ENCODE measurements around the gene ALDH3A2.
"Not testable (repeated sequence)": the region's sequence is repeated elsewhere in the genome, so short reads cannot be mapped to it uniquely, and the experiment has no call there.

Gene ALDH3A2

GRCh38 chr17:19651451-19652238 is 3.1 kb downstream of the ALDH3A2 start:
- no peak for DNase-seq

DNA sequence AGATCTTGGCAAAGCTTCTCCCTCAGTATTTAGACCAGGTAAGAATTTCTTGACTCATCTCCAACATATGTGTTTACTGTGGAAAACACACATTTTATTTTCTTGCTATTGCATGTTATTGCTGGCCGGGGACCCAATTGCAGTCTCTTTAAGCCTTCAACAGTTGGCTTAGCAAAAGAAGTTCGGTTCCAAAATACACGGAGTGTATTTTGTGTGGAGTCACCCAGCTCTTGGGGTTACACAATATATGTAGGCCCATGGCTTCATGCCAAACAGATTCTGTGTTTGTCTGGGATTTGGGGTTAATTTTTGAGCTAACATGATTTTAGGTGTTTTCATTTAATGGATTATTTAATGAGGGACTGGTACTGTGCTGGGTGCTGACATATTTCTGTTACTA is 4.0 kb downstream of the ALDH3A2 start:
- DNase-seq = no peak

DNA sequence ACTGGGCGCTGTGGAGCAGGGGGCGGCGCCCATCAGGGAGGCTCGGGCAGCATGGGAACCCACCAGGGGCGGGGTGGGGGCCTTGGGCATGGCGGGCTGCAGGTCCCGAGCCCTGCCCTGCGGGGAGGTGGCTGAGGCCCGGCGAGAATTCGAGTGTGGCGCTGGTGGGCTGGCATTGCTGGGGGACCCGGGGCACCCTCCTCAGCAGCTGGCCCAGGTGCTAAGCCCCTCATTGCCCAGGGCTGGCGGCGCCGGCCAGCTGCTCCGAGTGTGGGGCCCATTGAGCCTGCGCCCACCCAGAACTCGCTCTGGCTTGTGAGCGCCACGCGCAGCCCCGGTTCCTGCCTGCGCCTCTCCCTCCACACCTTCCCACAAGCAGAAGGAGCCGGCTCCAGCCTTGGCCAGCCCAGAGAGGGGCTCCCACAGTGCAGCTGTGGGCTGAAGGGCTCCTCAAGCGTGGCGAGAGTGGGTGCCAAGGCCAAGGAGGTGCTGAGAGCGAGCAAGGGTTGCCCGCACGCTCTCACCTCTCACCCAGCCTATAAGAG is 5.9 kb downstream of the ALDH3A2 start:
- no peak for DNase-seq

DNA sequence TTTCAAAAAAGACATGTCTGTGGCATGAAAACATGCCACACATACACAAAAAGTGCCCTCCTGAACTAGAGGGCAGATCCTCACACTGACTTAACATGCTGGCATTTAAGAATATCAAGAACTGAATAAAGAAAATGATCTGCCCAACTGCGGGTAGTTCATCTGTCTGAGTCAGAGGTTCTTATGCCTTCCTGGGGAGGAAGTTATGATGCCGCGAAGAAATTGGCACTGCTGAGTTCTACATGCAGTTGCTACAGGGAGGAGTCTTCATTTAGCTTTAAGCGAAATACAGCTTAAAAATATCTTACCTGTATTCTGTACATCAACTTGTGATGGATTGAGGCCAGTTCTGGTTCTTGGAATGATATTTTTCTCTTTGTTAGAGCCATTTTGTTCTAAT is 6.3 kb downstream of the ALDH3A2 start:
- DNase-seq = no peak

- no peak for DNase-seq
Observed at GRCh38 chr17:19656336-19656735, 7.8 kb downstream of the ALDH3A2 start.

GRCh38 chr17:19656851-19657581 is 8.5 kb downstream of the ALDH3A2 start:
- DNase-seq = no peak

- DNase-seq = no peak
Observed at GRCh38 chr17:19659366-19660177, 11.0 kb downstream of the ALDH3A2 start.

GRCh38 chr17:19660219-19660870 is 11.8 kb downstream of the ALDH3A2 start:
- no peak for DNase-seq

- no peak for DNase-seq
Observed at GRCh38 chr17:19661121-19661520, 12.6 kb downstream of the ALDH3A2 start.

- DNase-seq = no peak
Observed at GRCh38 chr17:19663097-19663496, 14.5 kb downstream of the ALDH3A2 start.

- no peak for DNase-seq
Observed at GRCh38 chr17:19664136-19664820, 15.7 kb downstream of the ALDH3A2 start.

DNA sequence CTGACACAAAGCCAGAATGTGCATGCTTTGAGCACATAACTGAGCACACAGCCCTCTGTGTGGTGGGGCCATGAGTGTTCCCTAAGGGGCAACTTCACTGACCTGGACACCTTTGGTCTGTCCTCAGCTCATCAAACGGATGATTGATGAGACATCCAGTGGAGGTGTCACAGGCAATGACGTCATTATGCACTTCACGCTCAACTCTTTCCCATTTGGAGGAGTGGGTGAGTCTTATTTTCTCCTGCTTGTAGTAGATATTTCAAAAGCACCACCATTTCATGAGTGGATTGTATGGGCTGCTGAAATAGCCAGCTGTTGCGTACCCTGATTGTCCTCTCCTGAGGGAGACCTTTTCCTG is 16.2 kb downstream of the ALDH3A2 start:
- DNase-seq = no peak

DNA sequence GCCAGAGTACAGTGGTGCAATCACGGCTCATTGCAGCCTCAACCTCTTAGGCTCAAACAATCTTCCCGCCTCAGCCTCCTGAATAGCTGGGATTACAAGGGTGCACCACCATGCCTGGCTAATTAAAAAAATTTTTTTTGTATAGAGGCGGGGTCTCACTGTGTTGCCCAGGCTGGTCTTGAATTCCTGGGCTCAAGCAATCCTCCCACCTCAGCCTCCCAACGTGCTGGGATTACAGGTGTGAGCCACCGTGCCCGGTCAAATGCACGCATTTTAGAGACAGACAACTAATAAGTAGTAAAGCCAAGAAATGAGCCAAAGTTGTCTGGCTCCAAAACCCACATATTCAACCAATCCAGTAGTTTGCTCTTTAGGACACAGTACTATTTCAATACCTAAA is 21.1 kb downstream of the ALDH3A2 start:
- not testable (repeated sequence) for DNase-seq

GRCh38 chr17:19670908-19671307 is 22.4 kb downstream of the ALDH3A2 start:
- no peak for DNase-seq

DNA sequence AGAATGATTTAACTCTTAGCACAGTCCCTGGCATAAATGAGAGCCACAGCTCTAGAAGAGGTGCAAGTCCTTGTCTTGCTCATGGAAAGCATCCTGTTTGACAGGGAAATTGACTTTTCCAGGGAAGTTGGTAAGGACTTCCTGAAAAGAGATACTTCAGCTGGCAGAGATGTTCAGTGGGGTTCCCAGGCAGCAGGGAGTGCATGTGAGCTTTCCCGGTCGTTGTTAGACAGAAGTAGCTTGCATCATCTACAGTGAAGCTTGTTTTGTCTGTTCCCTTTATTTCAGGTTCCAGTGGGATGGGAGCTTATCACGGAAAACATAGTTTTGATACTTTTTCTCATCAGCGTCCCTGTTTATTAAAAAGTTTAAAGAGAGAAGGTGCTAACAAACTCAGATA is 22.9 kb downstream of the ALDH3A2 start:
- DNase-seq = no peak

- no peak for DNase-seq
Observed at GRCh38 chr17:19672009-19672750, 23.6 kb downstream of the ALDH3A2 start.

GRCh38 chr17:19673623-19674022 is 25.1 kb downstream of the ALDH3A2 start:
- no peak for DNase-seq

DNA sequence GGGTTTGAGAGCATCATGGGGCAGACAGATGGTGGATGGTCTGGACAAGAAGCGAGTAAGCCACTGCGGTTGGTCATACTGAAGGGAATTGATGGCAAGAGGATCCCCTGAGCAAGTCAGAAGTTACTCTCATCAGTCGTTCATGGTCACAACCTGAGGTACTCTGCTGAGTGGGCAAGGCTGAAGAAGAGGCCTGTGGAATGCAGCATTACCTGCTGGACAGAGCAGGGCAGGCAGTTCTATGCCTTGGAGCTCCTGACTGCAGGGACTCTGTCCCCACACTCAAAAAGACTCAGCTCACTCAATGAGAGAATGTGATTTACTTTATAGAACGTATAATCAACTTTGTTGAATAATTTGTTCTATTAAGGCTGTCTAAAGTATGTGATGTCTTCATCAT is 28.3 kb downstream of the ALDH3A2 start:
- no peak for DNase-seq

GRCh38 chr17:19677736-19678379 is 29.3 kb downstream of the ALDH3A2 start:
- DNase-seq = no peak

GRCh38 chr17:19678581-19679453 is 30.3 kb downstream of the ALDH3A2 start:
- DNase-seq = no peak

Measured in CD4-positive, alpha-beta T cell treated with Interferon gamma for 1 hour (primary cell).